Prostate gland (tissue), 2 donors: ENCODE measurements around the gene KCNS1. TPM values are rescaled to one million over a fixed set of nuclear protein-coding genes. Genes with fewer than 3 reads are reported as not detected.

Experiments
- DNase-seq: peaks from one replicate; pipeline ENCODE4 v3.0.0-alpha.2; 2019; ENCODE audit warnings: low spot score
- H3K27ac ChIP-seq, 2 donors: fragments of 200-600 bp; sonication (generic); 2 replicates each; pipeline ENCODE4 v1.5.1; 2017 to 2019
- H3K27me3 ChIP-seq: fragments of 200-600 bp; sonication (generic); replicated peaks from 2 replicates; pipeline ENCODE4 v1.5.1; 2019; ENCODE audit not compliant: insufficient read depth
- H3K36me3 ChIP-seq, 2 donors: fragments of 200-600 bp; sonication (generic); 1 replicate in 1 of 2; 2 replicates in 1 of 2; pipeline versions ENCODE4 v1.5.1 to v1.8.1; 2017 to 2019
- H3K4me1 ChIP-seq: fragments of 200-600 bp; sonication (generic); replicated peaks from 2 replicates; pipeline ENCODE4 v1.5.1; 2019
- H3K4me3 ChIP-seq, 2 donors: fragments of 200-600 bp; sonication (generic); 2 replicates each; pipeline ENCODE4 v1.5.1; 2017 to 2019
- H3K9me3 ChIP-seq: fragments of 200-600 bp; sonication (generic); 2 replicates; pipeline ENCODE4 v1.5.1; 2017
- CTCF ChIP-seq, 4 experiments: fragments of 200-600 bp in 2 of 4; fragments of 450-650 bp in 2 of 4; sonication (generic) in 2 of 4; IDR thresholded peaks; 1 replicate in 3 of 4; 2 replicates in 1 of 4; pipeline ENCODE4 v1.5.1; 2016 to 2019; ENCODE audit warnings: antibody characterized with exemption in 4 of 4, mild to moderate bottlenecking in 2 of 4, moderate library complexity in 2 of 4
- POLR2A ChIP-seq: fragments of 450-650 bp; IDR thresholded peaks from one replicate; pipeline ENCODE4 v1.6.1; 2016; ENCODE audit warnings: antibody characterized with exemption, mild to moderate bottlenecking
- POLR2AphosphoS5 ChIP-seq: sonication (generic); formaldehyde crosslinking; IDR thresholded peaks from one replicate; pipeline ENCODE4 v1.6.1; 2017; ENCODE audit warnings: antibody characterized with exemption
- WGBS: methylation state at CpG from one replicate; pipeline ENCODE4 v1.1.5; 2018; 5-methylcytosine and 5-hydroxymethylcytosine counted together
- intact Hi-C: fragments of 100-400 bp; cut with DNase I; formaldehyde crosslinking; loops from one replicate; pipeline ENCODE4 v1.14.2; 2022
- total RNA-seq, 2 donors: library from RNA; depleted of rRNA; stranded (reverse); fragments of >200 nt; gene quantifications; one replicate each; pipeline ENCODE4 v1.1.0, GENCODE V29; 2016

Gene KCNS1
- total RNA-seq, 2 donors from 2014 or later = 0.09 to 4.7 TPM

- Histone ChIP-seq H3K4me3 (no peak overlapping the region), H3K36me3 (no peaks in the 10 kb centered on the region), H3K27ac (no peak overlapping the region), H3K27me3 (no peaks in the 10 kb centered on the region), H3K9me3 (no peaks in the 10 kb centered on the region), H3K4me1 (no peaks in the 10 kb centered on the region)
- intact Hi-C loops = no loop called here
- TF ChIP-seq CTCF (IDR thresholded peaks at IDR 0.05) = no peak
- no peak for TF ChIP-seq POLR2A
- no peak for TF ChIP-seq POLR2AphosphoS5
- 94% methylated on average over 3 of the region's 3 CpGs for WGBS
- no peak for DNase-seq
Measured at GRCh38 chr20:45113865-45114264, 12.9 kb upstream of the KCNS1 start.

- no peaks in the 10 kb centered on the region for H3K9me3 ChIP-seq
- H3K27ac ChIP-seq = no peak overlapping the region
- intact Hi-C loops = no loop called here
- H3K4me1 ChIP-seq = no peaks in the 10 kb centered on the region
- no peaks in the 10 kb centered on the region for H3K27me3 ChIP-seq
- H3K4me3 ChIP-seq = no peak overlapping the region
- no peaks in the 10 kb centered on the region for H3K36me3 ChIP-seq
- TF ChIP-seq CTCF (IDR thresholded peaks at IDR 0.05) = no peak
- no peak for TF ChIP-seq POLR2A
- no peak for TF ChIP-seq POLR2AphosphoS5
- no peak for DNase-seq
Measured at GRCh38 chr20:45112754-45113153, 11.8 kb upstream of the KCNS1 start.

- Histone ChIP-seq H3K27ac (no peak overlapping the region), H3K36me3 (no peaks in the 10 kb centered on the region), H3K4me3 (no peak overlapping the region), H3K9me3 (no peaks in the 10 kb centered on the region), H3K27me3 (no peaks in the 10 kb centered on the region), H3K4me1 (no peaks in the 10 kb centered on the region)
- 55% methylated on average over 17 of the region's 17 CpGs for WGBS
- peak in 1 of 4 experiments; percentile 24 for TF ChIP-seq CTCF (IDR thresholded peaks at IDR 0.05)
- no peak for TF ChIP-seq POLR2AphosphoS5
- TF ChIP-seq POLR2A = no peak
- intact Hi-C loops = no loop called here
- no peak for DNase-seq
Measured at GRCh38 chr20:45111799-45112471, 11.0 kb upstream of the KCNS1 start.

GRCh38 chr20:45111285-45111684 lies 10.4 kb upstream of the KCNS1 start:
- no peak overlapping the region for H3K4me3 ChIP-seq
- no peaks in the 10 kb centered on the region for H3K27me3 ChIP-seq
- no peaks in the 10 kb centered on the region for H3K4me1 ChIP-seq
- WGBS = 79% methylated on average over 11 of the region's 11 CpGs
- DNase-seq = no peak
- no peaks in the 10 kb centered on the region for H3K36me3 ChIP-seq
- intact Hi-C loops = no loop called here
- no peak overlapping the region for H3K27ac ChIP-seq
- TF ChIP-seq CTCF (IDR thresholded peaks at IDR 0.05) (no peak), POLR2A (no peak), POLR2AphosphoS5 (no peak)
- H3K9me3 ChIP-seq = no peaks in the 10 kb centered on the region

- intact Hi-C loops = no loop called here
- TF ChIP-seq POLR2AphosphoS5 (no peak), POLR2A (no peak), CTCF (IDR thresholded peaks at IDR 0.05) (no peak)
- no peak for DNase-seq
- no peaks in the 10 kb centered on the region for H3K9me3 ChIP-seq
- no peaks in the 10 kb centered on the region for H3K27me3 ChIP-seq
- no peaks in the 10 kb centered on the region for H3K4me1 ChIP-seq
- 89% methylated on average over 10 of the region's 11 CpGs for WGBS
- no peaks in the 10 kb centered on the region for H3K36me3 ChIP-seq
- no peak overlapping the region for H3K27ac ChIP-seq
- H3K4me3 ChIP-seq = no peak overlapping the region
Measured at GRCh38 chr20:45110301-45110700, 9.4 kb upstream of the KCNS1 start.
